Upper lobe of left lung (tissue), 4 donors: ENCODE measurements around the gene IPCEF1.

Experiments
- EP300 ChIP-seq, 4 donors: sonication (generic); formaldehyde crosslinking; IDR thresholded peaks; one replicate each; pipeline ENCODE4 v1.5.1; 2017; ENCODE audit warnings: antibody characterized with exemption in 4 of 4, control low read depth in 2 of 4
- POLR2A ChIP-seq, 4 donors: fragments of 450-650 bp; IDR thresholded peaks; one replicate each; pipeline ENCODE4 v1.5.1; 2016 to 2017; ENCODE audit warnings: antibody characterized with exemption in 4 of 4, mild to moderate bottlenecking in 2 of 4
- POLR2AphosphoS5 ChIP-seq, 2 donors: sonication (generic); formaldehyde crosslinking; IDR thresholded peaks; one replicate each; pipeline ENCODE4 v1.5.1; 2017; ENCODE audit warnings: antibody characterized with exemption in 2 of 2
- TF ChIP-seq, protein P1 (sequence below), 6 experiments: fragments of 450-650 bp in 4 of 6; fragments of 200-600 bp in 2 of 6; sonication (generic) in 2 of 6; IDR thresholded peaks; one replicate each; pipeline ENCODE4 v1.5.1; 2016 to 2019; ENCODE audit warnings: antibody characterized with exemption in 6 of 6

DNA sequence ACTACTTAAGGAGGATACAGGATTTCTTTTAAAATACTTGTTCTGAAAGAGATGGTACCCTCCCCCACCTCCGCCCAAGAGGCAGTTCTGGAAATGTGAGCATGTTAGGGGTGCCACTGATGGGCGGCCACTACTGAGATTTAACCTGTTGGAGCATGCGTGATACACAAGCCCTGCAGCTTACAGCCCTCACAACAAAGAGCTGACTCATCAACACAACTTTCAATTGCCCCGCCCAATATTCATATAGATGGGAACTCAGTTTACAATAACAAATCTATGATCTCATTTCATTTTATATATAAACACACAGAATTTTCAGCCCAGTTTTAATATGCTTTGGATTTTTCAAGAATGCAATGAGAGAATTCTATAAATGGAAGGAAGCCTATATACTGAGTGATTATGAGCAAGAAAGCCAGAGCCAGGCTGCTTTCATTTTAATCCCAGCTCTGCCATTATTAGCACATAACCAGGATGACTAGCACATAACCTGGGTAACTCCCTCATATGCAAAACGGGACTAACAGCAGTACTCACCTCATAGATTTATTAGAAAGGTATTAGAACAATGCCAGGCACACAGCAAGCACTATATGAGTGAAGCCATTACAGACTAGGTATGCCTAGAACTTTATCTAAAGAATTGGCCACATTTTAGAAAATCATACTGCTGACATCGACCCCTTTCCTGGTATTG, 45.6 kb upstream of the IPCEF1 start:
- TF ChIP-seq, protein P1, sequence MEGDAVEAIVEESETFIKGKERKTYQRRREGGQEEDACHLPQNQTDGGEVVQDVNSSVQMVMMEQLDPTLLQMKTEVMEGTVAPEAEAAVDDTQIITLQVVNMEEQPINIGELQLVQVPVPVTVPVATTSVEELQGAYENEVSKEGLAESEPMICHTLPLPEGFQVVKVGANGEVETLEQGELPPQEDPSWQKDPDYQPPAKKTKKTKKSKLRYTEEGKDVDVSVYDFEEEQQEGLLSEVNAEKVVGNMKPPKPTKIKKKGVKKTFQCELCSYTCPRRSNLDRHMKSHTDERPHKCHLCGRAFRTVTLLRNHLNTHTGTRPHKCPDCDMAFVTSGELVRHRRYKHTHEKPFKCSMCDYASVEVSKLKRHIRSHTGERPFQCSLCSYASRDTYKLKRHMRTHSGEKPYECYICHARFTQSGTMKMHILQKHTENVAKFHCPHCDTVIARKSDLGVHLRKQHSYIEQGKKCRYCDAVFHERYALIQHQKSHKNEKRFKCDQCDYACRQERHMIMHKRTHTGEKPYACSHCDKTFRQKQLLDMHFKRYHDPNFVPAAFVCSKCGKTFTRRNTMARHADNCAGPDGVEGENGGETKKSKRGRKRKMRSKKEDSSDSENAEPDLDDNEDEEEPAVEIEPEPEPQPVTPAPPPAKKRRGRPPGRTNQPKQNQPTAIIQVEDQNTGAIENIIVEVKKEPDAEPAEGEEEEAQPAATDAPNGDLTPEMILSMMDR (IDR thresholded peaks at IDR 0.05): no peak
- TF ChIP-seq POLR2A (IDR thresholded peaks at IDR 0.05): no peak
- TF ChIP-seq POLR2AphosphoS5 (IDR thresholded peaks at IDR 0.05): no peak
- no peak for TF ChIP-seq EP300 (IDR thresholded peaks at IDR 0.05)
